Mesenchymal stem cell (in vitro differentiated cells and primary cell): ENCODE data around the gene TEX10.

Experiments
- DNase-seq: peaks from one replicate; pipeline ENCODE4 v3.0.0-alpha.2; 2013
- H2AFZ ChIP-seq: one replicate; pipeline ENCODE4 v1.6.1; 2013; ENCODE audit warnings: low read depth, mild to moderate bottlenecking, control low read depth, inconsistent platforms, low read length, moderate library complexity
- H2AK5ac ChIP-seq: 2 replicates; pipeline ENCODE4 v1.6.1; 2013; ENCODE audit warnings: low read length, moderate library complexity, mild to moderate bottlenecking, inconsistent platforms; ENCODE audit not compliant: severe bottlenecking
- H2BK120ac ChIP-seq: one replicate; pipeline ENCODE4 v1.6.1; 2013; ENCODE audit warnings: low read depth, mild to moderate bottlenecking, inconsistent platforms, low read length, moderate library complexity
- H2BK12ac ChIP-seq, 2 experiments: one replicate each; pipeline ENCODE4 v1.6.1; 2013; ENCODE audit warnings: inconsistent platforms in 2 of 2, low read length in 2 of 2, mild to moderate bottlenecking in 2 of 2, moderate library complexity in 2 of 2, control low read depth in 1 of 2
- H2BK15ac ChIP-seq: one replicate; pipeline ENCODE4 v1.6.1; 2013; ENCODE audit warnings: mild to moderate bottlenecking, low read depth, inconsistent platforms; ENCODE audit not compliant: poor library complexity, severe bottlenecking
- H2BK5ac ChIP-seq: 2 replicates; pipeline ENCODE4 v1.6.1; 2013; ENCODE audit warnings: low read depth, mild to moderate bottlenecking, low read length, control low read depth, inconsistent platforms; ENCODE audit not compliant: poor library complexity, severe bottlenecking
- H3K14ac ChIP-seq, 2 experiments: one replicate each; pipeline ENCODE4 v1.6.1; 2013; ENCODE audit warnings: inconsistent platforms in 2 of 2, low read length in 2 of 2, control low read depth in 1 of 2, mild to moderate bottlenecking in 1 of 2, moderate library complexity in 1 of 2
- H3K18ac ChIP-seq, 2 experiments: one replicate each; pipeline ENCODE4 v1.6.1; 2013; ENCODE audit warnings: inconsistent platforms in 2 of 2, low read length in 2 of 2, control low read depth in 1 of 2, low read depth in 1 of 2, mild to moderate bottlenecking in 1 of 2
- H3K23ac ChIP-seq, 2 experiments: one replicate each; pipeline ENCODE4 v1.6.1; 2013; ENCODE audit warnings: inconsistent platforms in 2 of 2, low read length in 2 of 2, mild to moderate bottlenecking in 2 of 2, moderate library complexity in 2 of 2, control low read depth in 1 of 2
- H3K27ac ChIP-seq: 2 replicates; pipeline ENCODE4 v1.5.1; 2013; ENCODE audit warnings: mild to moderate bottlenecking, moderate library complexity, low read length, control low read depth, inconsistent platforms; ENCODE audit not compliant: poor library complexity, severe bottlenecking
- H3K27me3 ChIP-seq, 2 experiments: 2 replicates each; pipeline versions ENCODE4 v1.6.1 to v1.7.0; 2013; ENCODE audit warnings: low read length in 2 of 2, mild to moderate bottlenecking in 2 of 2, moderate library complexity in 2 of 2, control low read depth in 1 of 2, inconsistent platforms in 1 of 2; ENCODE audit not compliant: control insufficient read depth in 1 of 2, insufficient read depth in 1 of 2
- H3K36me3 ChIP-seq, 2 experiments: 2 replicates each; pipeline versions ENCODE4 v1.6.1 to v1.7.0; 2013; ENCODE audit warnings: low read length in 2 of 2, control low read depth in 1 of 2, inconsistent platforms in 1 of 2, low read depth in 1 of 2, mild to moderate bottlenecking in 1 of 2; ENCODE audit not compliant: insufficient read depth in 2 of 2, control insufficient read depth in 1 of 2
- H3K4ac ChIP-seq, 2 experiments: one replicate each; pipeline ENCODE4 v1.6.1; 2013; ENCODE audit warnings: inconsistent platforms in 2 of 2, low read length in 2 of 2, mild to moderate bottlenecking in 2 of 2, moderate library complexity in 2 of 2, control low read depth in 1 of 2, low read depth in 1 of 2
- H3K4me1 ChIP-seq: 2 replicates; pipeline ENCODE4 v1.6.1; 2013; ENCODE audit warnings: low read depth, low read length, control low read depth; ENCODE audit not compliant: control insufficient read depth, insufficient read depth
- H3K4me2 ChIP-seq: 2 replicates; pipeline ENCODE4 v1.6.1; 2013; ENCODE audit warnings: low read length, mild to moderate bottlenecking, inconsistent platforms; ENCODE audit not compliant: poor library complexity, severe bottlenecking
- H3K4me3 ChIP-seq, 2 experiments: 2 replicates each; pipeline versions ENCODE4 v1.5.1 to v1.7.0; 2013; ENCODE audit warnings: low read length in 2 of 2, mild to moderate bottlenecking in 2 of 2, control low read depth in 1 of 2, low read depth in 1 of 2; ENCODE audit not compliant: insufficient read depth in 1 of 2
- H3K79me1 ChIP-seq: replicated peaks from 2 replicates; pipeline ENCODE4 v1.6.1; 2013; ENCODE audit warnings: mild to moderate bottlenecking, control low read depth, low read length, inconsistent platforms; ENCODE audit not compliant: poor library complexity, severe bottlenecking
- H3K9ac ChIP-seq: 2 replicates; pipeline ENCODE4 v1.7.0; 2013; ENCODE audit warnings: mild to moderate bottlenecking, low read length, moderate library complexity
- H3K9me3 ChIP-seq: 2 replicates; pipeline ENCODE4 v1.7.0; 2013; ENCODE audit warnings: mild to moderate bottlenecking, low read length; ENCODE audit not compliant: control insufficient read depth
- H4K8ac ChIP-seq: one replicate; pipeline ENCODE4 v1.6.1; 2013; ENCODE audit warnings: inconsistent platforms, mild to moderate bottlenecking, low read length, moderate library complexity
- H4K91ac ChIP-seq: one replicate; pipeline ENCODE4 v1.6.1; 2013; ENCODE audit warnings: mild to moderate bottlenecking, low read length, inconsistent platforms
- WGBS: methylation state at CpG from one replicate; pipeline ENCODE4 v1.1.7; 2013; ENCODE audit warnings: mixed read lengths; 5-methylcytosine and 5-hydroxymethylcytosine counted together

Gene TEX10

GRCh38 chr9:100281676-100282387 is 70.9 kb downstream of the TEX10 start:
- H2BK5ac ChIP-seq, result no peak overlapping the region
- peaks cover 3% of the 10 kb centered on the region for H3K79me1 ChIP-seq
- H3K27me3 ChIP-seq, result no peaks in the 10 kb centered on the region
- H2AK5ac ChIP-seq, result no peak overlapping the region
- H3K18ac ChIP-seq, result no peak overlapping the region
- no peak overlapping the region for H4K91ac ChIP-seq
- no peak overlapping the region for H3K4me2 ChIP-seq
- no peak overlapping the region for H4K8ac ChIP-seq
- H2AFZ ChIP-seq, result no peak overlapping the region
- H3K27ac ChIP-seq, result no peak overlapping the region
- no peaks in the 10 kb centered on the region for H3K4me1 ChIP-seq
- no peak overlapping the region for H2BK15ac ChIP-seq
- no peak overlapping the region for H3K9ac ChIP-seq
- H2BK120ac ChIP-seq, result no peak overlapping the region
- DNase-seq, result no peak
- no peak overlapping the region for H3K4me3 ChIP-seq
- H3K14ac ChIP-seq, result no peak overlapping the region
- H3K4ac ChIP-seq, result no peak overlapping the region
- no peak overlapping the region for H2BK12ac ChIP-seq
- peaks cover 27% of the 10 kb centered on the region for H3K9me3 ChIP-seq
- 95% methylated on average over 7 of the region's 7 CpGs for WGBS
- H3K23ac ChIP-seq, result no peak overlapping the region
- peaks cover 7 to 34% of the 10 kb centered on the region in 2 experiments for H3K36me3 ChIP-seq

- Histone ChIP-seq H3K18ac (no peak overlapping the region), H2BK12ac (no peak overlapping the region), H3K4me3 (no peak overlapping the region), H3K4ac (no peak overlapping the region), H2AK5ac (no peak overlapping the region), H3K9me3 (peaks cover 21% of the 10 kb centered on the region), H3K23ac (no peak overlapping the region), H4K8ac (no peak overlapping the region), H3K4me1 (no peaks in the 10 kb centered on the region), H2BK120ac (no peak overlapping the region), H2AFZ (no peak overlapping the region), H2BK5ac (no peak overlapping the region), H3K27me3 (no peaks in the 10 kb centered on the region), H3K4me2 (no peak overlapping the region), H2BK15ac (no peak overlapping the region), H3K14ac (no peak overlapping the region), H3K9ac (no peak overlapping the region), H4K91ac (no peak overlapping the region), H3K27ac (no peak overlapping the region), H3K79me1 (peaks cover 3% of the 10 kb centered on the region), H3K36me3 (peaks cover 7 to 28% of the 10 kb centered on the region in 2 experiments)
- DNase-seq, result no peak
- 100% methylated on average over 1 of the region's 2 CpGs for WGBS
Measured at GRCh38 chr9:100281066-100281465, 71.7 kb downstream of the TEX10 start.

GRCh38 chr9:100277166-100277979 is 75.4 kb downstream of the TEX10 start:
- H3K9me3 ChIP-seq, result no peaks in the 10 kb centered on the region
- DNase-seq, result peak; percentile 69
- peak overlapping the region in 1 of 2 experiments; percentile 34 for H3K4me3 ChIP-seq
- H3K14ac ChIP-seq, result no peak overlapping the region
- H3K23ac ChIP-seq, result no peak overlapping the region
- H4K8ac ChIP-seq, result no peak overlapping the region
- H2AK5ac ChIP-seq, result no peak overlapping the region
- no peak overlapping the region for H2BK5ac ChIP-seq
- no peak overlapping the region for H2BK15ac ChIP-seq
- peak overlapping the region; percentile 67 for H3K27ac ChIP-seq
- no peak overlapping the region for H4K91ac ChIP-seq
- H3K79me1 ChIP-seq, result peaks cover 3% of the 10 kb centered on the region
- H2BK120ac ChIP-seq, result no peak overlapping the region
- no peak overlapping the region for H3K18ac ChIP-seq
- H3K4ac ChIP-seq, result no peak overlapping the region
- no peak overlapping the region for H2BK12ac ChIP-seq
- no peak overlapping the region for H2AFZ ChIP-seq
- no peaks in the 10 kb centered on the region for H3K27me3 ChIP-seq
- H3K36me3 ChIP-seq, result peaks cover 5 to 17% of the 10 kb centered on the region in 2 experiments
- peak overlapping the region; percentile 34 for H3K9ac ChIP-seq
- H3K4me1 ChIP-seq, result no peaks in the 10 kb centered on the region
- 48% methylated on average over 2 of the region's 5 CpGs for WGBS
- peak overlapping the region; percentile 1 for H3K4me2 ChIP-seq

- Histone ChIP-seq H3K27ac (no peak overlapping the region), H2AK5ac (no peak overlapping the region), H3K18ac (no peak overlapping the region), H3K4ac (no peak overlapping the region), H4K8ac (no peak overlapping the region), H2BK120ac (no peak overlapping the region), H3K79me1 (no peaks in the 10 kb centered on the region), H3K9me3 (no peaks in the 10 kb centered on the region), H2AFZ (no peak overlapping the region), H3K23ac (no peak overlapping the region), H2BK12ac (no peak overlapping the region), H2BK5ac (no peak overlapping the region), H2BK15ac (no peak overlapping the region), H3K4me1 (no peaks in the 10 kb centered on the region), H4K91ac (no peak overlapping the region), H3K36me3 (peaks cover 8 to 35% of the 10 kb centered on the region in 2 experiments), H3K14ac (no peak overlapping the region), H3K9ac (no peak overlapping the region), H3K4me3 (no peak overlapping the region), H3K27me3 (no peaks in the 10 kb centered on the region), H3K4me2 (no peak overlapping the region)
- WGBS, result 100% methylated on average over 1 of the region's 1 CpG
- DNase-seq, result no peak
Measured at GRCh38 chr9:100269656-100270055, 83.1 kb downstream of the TEX10 start.
